HG03196 (cell line): Measurements from ENCODE around the gene BSND.

Experiments
- ATAC-seq: cut with Tn5 transposase; IDR thresholded peaks from one replicate; pipeline ENCODE4 v1.9.1; 2021; ENCODE audit not compliant: unreplicated experiment

BSND gene

GRCh38 chr1:54990916-54991315 is 7.8 kb upstream of the BSND start:
- ATAC-seq, result no peak

DNA sequence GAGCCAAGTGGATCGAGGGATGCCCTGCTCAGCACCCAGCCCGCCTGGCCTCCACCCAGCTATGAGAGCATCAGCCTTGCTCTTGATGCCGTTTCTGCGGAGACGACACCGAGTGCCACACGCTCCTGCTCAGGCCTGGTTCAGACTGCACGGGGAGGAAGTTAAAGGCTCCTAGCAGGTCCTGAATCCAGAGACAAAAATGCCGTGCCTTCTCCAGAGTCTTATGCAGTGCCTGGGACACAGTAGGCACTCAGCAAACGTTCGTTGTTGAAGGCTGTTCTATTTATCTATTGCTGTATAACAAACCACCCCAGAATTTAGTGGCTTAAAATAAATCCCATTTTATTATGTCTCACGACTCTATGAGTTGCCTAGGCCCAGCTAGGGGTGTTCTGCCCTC is 6.8 kb upstream of the BSND start:
- no peak for ATAC-seq

DNA sequence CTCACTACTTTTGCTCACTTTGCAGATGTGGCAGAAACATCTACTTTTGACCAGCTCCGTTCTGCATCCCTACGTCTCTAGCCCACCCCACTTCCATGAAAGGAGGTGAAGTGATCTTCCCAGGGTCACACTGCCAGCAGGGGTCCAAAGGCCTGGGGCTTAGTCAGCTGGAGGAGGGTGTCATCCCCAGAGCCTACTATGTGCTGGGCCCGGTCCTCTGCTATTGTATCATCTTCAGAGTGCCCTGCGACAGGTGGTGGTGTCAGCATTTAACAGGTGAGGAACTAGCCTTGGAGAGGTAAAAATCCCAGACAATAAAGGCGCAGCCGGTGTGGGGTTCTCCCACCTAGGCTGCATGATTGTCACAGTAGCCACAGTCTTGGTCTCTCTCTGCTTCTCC is 5.6 kb upstream of the BSND start:
- ATAC-seq, result no peak

DNA sequence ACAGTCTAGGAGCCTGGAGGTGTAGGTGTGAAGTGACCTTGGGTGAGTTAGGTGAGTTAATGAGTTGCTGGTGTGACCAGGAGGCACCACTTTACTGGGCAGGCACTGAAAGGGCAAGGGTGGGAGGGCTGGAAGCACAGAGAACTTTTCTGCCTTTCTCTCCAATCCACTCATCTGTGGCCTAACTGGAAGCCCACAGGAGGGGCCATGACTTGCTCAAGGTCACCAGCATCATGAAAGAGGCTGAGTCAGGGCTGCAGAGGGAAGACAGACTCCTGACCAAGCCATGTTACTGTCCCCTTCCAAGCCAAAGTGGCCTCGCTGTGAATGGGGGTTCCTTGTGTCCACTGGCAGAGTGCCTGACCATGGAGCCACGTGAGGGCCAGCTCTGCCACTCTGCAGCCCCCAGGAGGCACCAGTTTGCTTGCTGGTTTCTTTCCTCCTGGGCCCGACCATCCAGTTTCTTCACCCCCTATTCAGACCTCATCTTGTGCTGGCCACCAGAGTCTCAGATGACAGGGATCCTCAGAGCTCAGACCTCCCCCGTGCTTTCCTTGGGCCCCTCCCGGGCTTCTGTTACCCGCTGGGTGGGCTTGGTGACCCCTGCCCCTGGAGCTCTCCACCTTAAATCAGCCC is 4.3 kb upstream of the BSND start:
- no peak for ATAC-seq

DNA sequence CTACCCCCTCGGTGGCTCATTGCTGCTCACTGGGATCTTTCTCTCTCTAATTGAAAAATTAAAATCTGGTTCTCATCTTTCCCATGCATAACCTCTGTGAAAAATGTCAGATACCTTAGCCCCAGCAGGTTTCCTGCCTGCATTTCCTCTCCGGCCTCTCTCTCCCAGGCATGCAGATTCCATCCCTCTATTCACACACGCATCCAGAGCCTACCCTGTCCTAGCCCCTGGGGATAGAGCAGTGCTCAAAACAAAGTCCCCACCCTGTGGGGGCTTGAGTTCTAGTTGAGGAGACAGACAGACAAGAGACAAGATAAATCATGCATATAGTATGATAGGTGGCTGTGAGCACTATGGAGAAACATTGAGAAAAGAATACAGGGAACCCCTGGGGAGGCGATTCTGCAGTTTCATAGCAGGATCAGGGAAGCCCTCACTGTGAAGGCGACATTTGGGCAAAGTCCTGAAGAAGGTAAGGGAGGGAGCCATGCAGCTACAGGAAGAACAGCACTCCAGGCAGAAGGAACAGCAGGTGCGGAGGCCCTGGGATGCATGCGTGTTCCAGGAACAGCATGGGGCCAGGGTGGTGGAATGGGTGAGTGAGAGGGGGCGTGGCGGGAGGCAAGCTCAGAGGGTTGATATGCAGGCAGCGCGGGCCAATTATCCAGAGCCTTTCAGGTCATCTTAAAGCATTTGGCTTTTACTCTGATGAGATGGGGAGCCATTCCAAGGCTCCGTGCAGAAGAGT is 3.5 kb upstream of the BSND start:
- no peak for ATAC-seq

DNA sequence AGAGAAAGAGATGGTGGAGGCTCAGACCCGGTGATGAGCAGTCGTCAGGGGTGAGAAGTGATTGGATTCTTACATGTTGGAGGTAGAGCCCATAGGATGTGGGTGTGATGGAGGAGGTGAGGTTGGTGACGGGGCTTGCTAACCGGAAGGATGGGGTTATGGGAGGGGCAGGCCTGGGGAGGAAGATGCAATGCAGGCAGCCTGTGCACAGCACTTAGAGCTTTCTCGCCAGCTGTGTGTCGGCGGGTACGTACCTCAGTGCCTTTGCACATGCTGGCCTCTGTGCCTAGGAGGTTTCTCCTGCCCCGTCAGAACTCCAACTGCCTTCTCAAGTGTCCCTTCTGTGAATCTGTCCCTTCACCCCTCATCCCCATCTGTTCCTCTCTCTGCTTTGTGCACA is 2.9 kb upstream of the BSND start:
- no peak for ATAC-seq

GRCh38 chr1:54996359-54996868 is 2.3 kb upstream of the BSND start:
- ATAC-seq, result peak; percentile 79

GRCh38 chr1:54996869-54997710 is 1.6 kb upstream of the BSND start:
- ATAC-seq, result no peak

DNA sequence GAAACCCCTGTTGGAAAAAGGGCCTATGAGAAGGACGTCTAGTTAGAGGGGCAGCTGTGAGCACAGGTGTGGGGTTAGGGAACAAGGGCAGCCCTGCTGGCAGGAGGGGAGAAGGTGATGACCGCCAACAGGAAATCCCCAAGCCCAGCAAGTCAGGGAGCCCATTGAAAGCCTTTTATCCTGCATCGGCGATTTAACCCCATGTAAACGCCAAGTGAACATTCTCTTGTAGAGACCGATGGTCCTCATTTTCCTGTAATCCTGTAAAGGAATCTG is 1.1 kb upstream of the BSND start:
- no peak for ATAC-seq

DNA sequence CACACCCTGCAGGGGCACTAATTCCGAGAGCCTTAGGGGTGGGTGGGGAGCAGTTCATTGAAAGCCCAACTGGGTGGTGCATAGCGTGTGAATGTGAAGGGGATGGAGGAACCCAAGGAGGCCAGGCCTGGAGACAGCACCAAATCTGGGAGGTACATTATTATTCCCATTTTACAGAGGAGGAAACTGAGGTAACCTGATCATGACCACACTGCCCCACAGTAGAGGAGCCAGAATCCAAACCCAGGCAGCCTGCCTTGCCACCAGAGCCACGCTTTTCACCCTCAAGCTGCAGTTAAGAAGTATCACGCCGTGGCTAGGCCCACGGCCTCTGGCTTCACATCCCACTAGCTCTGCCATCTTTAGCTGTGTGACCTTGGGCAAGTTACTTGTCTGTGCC is 633 bp upstream of the BSND start:
- no peak for ATAC-seq

- ATAC-seq, result no peak
Observed at GRCh38 chr1:55000110-55001085, 1.7 kb downstream of the BSND start.

DNA sequence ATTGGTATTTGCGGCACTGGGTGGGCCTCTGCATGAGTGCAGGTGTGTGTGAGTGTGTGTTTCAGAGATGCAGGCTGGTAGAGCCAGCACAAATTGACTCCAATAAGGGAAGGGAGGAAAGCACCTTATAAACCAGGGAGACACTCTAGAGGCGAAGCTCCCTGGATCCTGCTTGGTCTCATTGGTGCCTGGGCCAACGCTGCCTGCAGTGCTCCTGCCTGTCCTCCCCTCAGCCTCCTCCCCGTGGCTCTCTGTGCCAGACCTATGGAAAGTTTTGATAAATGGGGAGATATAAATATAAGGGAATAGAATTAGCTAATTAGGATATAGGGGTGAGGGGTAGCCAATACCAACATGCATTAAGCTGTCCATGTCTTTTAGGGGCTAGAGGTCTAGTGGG is 2.6 kb downstream of the BSND start:
- ATAC-seq, result no peak

DNA sequence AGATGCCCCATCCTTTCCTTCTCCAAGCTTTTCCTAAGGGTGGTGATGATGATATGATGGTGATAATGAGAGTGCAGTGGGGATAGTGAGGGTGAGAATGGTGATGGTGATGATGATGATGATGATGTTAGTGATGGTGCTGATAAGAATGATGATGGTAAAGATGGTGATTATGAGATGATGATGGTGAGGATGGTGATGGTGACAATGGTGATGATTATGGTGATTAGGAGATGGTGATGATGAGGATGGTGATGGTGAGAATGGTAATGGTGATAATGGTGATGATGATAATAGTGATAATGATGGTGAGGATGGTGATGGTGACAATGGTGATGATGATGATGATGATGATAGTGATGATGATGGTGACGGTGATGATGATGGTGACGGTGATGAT is 4.0 kb downstream of the BSND start:
- no peak for ATAC-seq

GRCh38 chr1:55005351-55006140 is 6.8 kb downstream of the BSND start:
- ATAC-seq, result no peak

GRCh38 chr1:55006931-55007330 is 8.2 kb downstream of the BSND start:
- ATAC-seq, result no peak

DNA sequence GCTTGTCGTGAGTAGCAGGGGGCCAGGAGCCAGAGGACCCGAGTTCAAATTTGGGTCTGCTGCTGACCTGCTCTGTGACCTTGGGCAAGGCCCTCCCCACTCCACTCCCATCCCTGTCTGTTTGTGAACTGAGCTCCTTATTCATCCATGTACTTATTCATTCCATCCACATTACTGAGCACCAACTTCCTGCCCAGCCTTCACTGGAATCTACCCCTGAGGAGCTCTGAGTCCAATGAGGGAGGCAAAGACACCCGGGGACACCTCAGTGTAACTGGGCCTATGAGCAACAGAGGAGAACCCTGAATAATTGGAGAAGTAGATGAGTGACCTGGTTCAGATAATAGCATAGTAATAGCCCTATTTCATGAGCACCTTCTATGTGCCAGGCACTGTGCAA is 8.9 kb downstream of the BSND start:
- no peak for ATAC-seq

GRCh38 chr1:55010194-55010886 is 11.6 kb downstream of the BSND start:
- ATAC-seq, result no peak

DNA sequence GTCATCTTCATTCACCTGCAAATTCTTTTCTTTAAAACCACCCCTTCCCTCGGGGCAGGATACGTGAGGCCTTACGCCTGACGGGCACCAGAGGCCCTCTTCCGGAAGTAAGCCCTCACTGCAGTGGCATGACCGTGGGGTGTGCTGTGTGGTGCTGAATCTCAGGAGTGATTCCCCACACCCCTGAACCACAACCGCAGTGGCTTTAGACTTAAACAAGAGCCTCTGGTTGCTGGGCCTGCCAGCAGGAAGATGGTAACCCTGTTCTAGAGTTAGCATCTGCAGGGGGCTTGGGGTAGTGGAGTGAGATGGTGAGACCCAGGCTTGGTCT is 12.1 kb downstream of the BSND start:
- no peak for ATAC-seq

- no peak for ATAC-seq
Observed at GRCh38 chr1:55012661-55013060, 13.9 kb downstream of the BSND start.

GRCh38 chr1:55015123-55015522 is 16.4 kb downstream of the BSND start:
- ATAC-seq, result no peak
